ENCODE measurements around the gene MRPL21.

- TF ChIP-seq CTCF (IDR thresholded peaks at IDR 0.05) (no peak), EZH2 (IDR thresholded peaks at IDR 0.05; ENCODE audit: borderline replicate concordance, insufficient read depth, low read depth, low read length, poor library complexity, severe bottlenecking) (no peak)
These were observed 29.4 kb upstream of the MRPL21 start for GRCh38 chr11:68932933-68933577.
